GM19324 (cell line): ENCODE data around the gene SETDB2.

ENCODE experiments used
- ATAC-seq: cut with Tn5 transposase; IDR thresholded peaks from one replicate; pipeline ENCODE4 v1.9.1; 2021; ENCODE audit warnings: mild to moderate bottlenecking, moderate library complexity; ENCODE audit not compliant: unreplicated experiment, low FRiP score

SETDB2 gene

GRCh38 chr13:49527123-49527522 is 83.0 kb downstream of the SETDB2 start:
- no peak for ATAC-seq

- ATAC-seq: no peak
Observed at GRCh38 chr13:49528161-49528560, 84.1 kb downstream of the SETDB2 start.

DNA sequence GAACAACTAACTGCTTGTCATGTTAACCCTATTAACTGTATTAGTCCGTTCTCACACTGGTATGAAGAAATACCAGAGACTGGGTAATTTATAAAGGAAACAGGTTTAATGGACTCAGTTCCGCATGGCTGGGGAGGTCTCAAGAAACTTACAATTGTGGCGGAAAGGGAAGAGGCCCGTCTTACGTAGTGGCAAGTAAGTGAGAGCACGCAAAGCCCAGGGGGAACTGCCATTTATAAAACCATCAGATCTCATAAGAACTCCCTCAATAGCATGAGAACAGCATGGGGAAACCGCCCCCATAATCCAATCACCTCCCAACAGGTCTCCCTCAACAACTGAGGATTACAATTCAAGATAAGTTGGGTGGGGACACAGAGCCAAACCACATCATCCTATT is 86.4 kb downstream of the SETDB2 start:
- ATAC-seq: no peak

- ATAC-seq: no peak
Observed at GRCh38 chr13:49532593-49532992, 88.5 kb downstream of the SETDB2 start.

GRCh38 chr13:49533011-49533410 is 88.9 kb downstream of the SETDB2 start:
- no peak for ATAC-seq

DNA sequence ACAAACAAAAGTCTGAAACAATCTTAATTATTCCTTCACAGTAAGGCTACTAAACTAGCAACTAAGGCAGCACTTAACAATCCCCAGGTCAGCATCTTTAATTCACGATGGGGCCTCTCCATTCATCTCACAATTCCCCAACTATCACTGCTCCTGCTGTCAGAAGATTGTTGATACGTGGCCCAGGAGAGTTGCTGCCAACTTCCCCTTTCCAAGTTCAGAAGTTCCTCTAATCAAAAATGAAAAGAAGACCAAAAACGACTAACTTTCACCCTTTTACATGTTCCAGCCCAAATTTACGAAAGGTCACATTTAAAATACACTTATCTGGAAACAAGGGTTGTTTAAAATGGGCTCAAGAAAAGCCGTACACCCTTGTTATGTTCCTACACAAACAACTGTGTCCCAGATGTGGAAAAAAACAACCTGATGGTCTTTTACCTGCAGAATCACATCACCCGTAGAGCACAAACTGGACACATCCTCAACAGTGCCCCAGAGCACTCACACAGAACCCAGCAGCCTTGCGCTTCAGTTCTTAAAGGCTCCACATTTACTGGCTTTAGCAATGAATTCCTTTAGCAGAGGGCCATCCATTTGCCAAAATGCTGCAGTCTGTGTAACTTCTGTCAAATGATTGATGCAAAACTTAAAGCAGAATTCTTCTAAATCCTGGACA is 89.7 kb downstream of the SETDB2 start:
- ATAC-seq: no peak

DNA sequence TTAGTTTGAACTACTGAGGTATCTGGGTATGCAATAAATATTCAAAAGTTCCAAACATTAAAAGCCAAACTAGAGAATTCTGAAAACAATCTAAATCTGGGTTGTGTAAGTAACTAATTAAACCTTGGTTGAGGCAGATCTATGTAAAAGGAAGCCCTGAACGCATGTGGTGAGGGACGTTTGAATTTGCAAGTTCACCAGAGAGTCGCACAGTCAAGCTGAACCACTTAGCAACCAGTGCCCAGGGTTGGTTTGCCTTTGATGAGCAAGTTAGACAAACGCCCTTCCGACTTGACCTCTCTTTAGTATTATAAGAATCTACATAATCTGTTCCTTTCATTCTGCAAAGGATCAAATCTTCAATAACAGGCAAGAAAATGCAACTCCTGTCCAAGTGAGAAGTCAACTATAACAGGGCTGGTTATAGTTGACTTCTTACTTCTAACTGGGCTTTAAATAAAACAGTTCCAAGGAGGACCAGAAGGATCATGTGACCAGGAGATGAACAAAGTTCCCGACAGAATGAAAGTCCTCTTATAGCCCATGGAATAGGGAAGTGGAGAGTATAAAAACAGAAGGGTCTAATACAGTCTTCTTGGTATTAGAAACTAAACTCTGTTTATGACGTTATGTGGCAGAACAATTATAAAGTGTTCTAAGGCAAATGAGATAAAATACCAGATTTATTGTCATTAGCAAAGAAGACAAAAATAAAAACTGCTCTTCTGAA is 92.2 kb downstream of the SETDB2 start:
- no peak for ATAC-seq

- no peak for ATAC-seq
Observed at GRCh38 chr13:49538404-49538803, 94.3 kb downstream of the SETDB2 start.

GRCh38 chr13:49539313-49539712 is 95.2 kb downstream of the SETDB2 start:
- ATAC-seq: no peak

DNA sequence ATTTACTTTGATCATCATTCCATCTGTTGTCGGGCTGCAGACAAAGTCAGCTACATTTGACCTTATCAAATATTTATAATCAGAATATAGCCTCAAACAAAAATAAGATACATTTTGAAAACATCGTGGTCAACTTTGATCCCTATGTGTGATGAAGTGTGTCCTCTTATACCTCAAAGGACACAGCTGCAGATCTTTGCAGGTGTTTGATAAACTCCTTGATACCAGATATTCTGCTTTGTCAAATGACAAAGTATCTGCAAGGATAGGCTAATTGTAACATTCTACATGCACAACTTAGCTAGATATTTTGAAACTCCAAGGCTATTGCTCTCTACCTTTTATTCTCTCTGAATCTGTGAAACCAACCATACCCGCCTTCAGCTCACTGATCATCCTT is 95.7 kb downstream of the SETDB2 start:
- no peak for ATAC-seq

- no peak for ATAC-seq
Observed at GRCh38 chr13:49540552-49540951, 96.5 kb downstream of the SETDB2 start.

DNA sequence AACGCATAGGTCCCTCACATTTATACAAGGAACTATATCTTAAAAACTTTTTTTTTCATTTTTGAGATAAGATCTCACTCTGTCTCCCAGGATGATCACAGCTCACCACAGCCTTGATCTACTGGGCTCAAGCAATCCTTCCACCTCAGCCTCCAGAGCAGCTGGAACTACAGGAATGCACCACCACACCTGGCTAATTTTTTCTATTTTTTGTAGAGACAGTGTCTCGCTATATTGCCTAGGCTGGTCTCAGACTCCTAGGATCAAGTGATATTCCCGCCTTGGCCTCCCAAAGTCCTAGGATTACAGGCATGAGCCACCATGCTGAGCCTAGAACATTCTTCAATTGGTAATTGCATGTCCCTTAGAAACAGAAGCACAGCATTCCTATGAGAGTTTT is 99.6 kb downstream of the SETDB2 start:
- no peak for ATAC-seq
